Endothelial cell of umbilical vein (primary cell): ENCODE measurements around the gene PPIL6. TPM values are rescaled to one million over a fixed set of nuclear protein-coding genes. Genes with fewer than 3 reads are reported as not detected.

ENCODE experiments used
- BruUV-seq: library from RNA; stranded (reverse); fragments of 400-500 nt; replicated peaks from 2 replicates; lab custom pipeline; 2021; lab: Mats Ljungman, UMichigan
- CTCF ChIA-PET: fragments of 300-600, 350-600 bp; sonication (Branson Sonifier 250); formaldehyde crosslinking; loops from one replicate; lab custom pipeline; 2021; ENCODE audit warnings: antibody characterized with exemption, inconsistent platforms; lab: Charles Lee
- POLR2A ChIA-PET: fragments of 300-600, 350-600 bp; sonication (Branson Sonifier 250); formaldehyde crosslinking; loops from one replicate; lab custom pipeline; 2021; ENCODE audit warnings: antibody characterized with exemption, inconsistent platforms; lab: Charles Lee
- DNase-seq: peaks from one replicate; pipeline ENCODE4 v3.0.0-alpha.2; 2011; ENCODE audit warnings: low read depth, low spot score
- FAIRE-seq: peaks from 2 replicates; lab custom pipeline; 2011; peaks lifted over from hg19 to GRCh38; lab: Jason Lieb, UNC
- H2AFZ ChIP-seq: 2 replicates; pipeline ENCODE4 v1.6.0; 2012; ENCODE audit warnings: low read depth, low read length, control low read depth, inconsistent platforms
- H3K27ac ChIP-seq: 2 replicates; pipeline ENCODE4 v1.5.1; 2011; ENCODE audit warnings: low read depth, mild to moderate bottlenecking, control low read depth, low read length, moderate library complexity; ENCODE audit not compliant: insufficient read depth
- H3K27me3 ChIP-seq, 2 experiments: 2 replicates each; pipeline versions ENCODE4 v1.6.0 to v1.6.1; 2011; ENCODE audit warnings: low read length in 2 of 2, mixed read lengths in 1 of 2; ENCODE audit not compliant: control insufficient read depth in 2 of 2, insufficient read depth in 2 of 2
- H3K36me3 ChIP-seq, 2 experiments: 2 replicates in 1 of 2; 3 replicates in 1 of 2; pipeline ENCODE4 v1.5.1; 2011; ENCODE audit warnings: low read length in 2 of 2, mild to moderate bottlenecking in 1 of 2, moderate library complexity in 1 of 2; ENCODE audit not compliant: control insufficient read depth in 2 of 2, insufficient read depth in 2 of 2; ENCODE audit errors: extremely low read depth in 1 of 2
- H3K4me1 ChIP-seq: 3 replicates; pipeline ENCODE4 v1.5.1; 2011; ENCODE audit warnings: mild to moderate bottlenecking, low read length; ENCODE audit not compliant: control insufficient read depth, insufficient read depth; ENCODE audit errors: extremely low read depth
- H3K4me2 ChIP-seq: 2 replicates; pipeline ENCODE4 v1.6.1; 2011; ENCODE audit warnings: low read length, control low read depth, mixed read lengths; ENCODE audit not compliant: insufficient read depth
- H3K4me3 ChIP-seq, 3 experiments: fragments of 200-600 bp in 1 of 3; sonication (generic), shearing (Covaris generic) in 1 of 3; replicated peaks in 1 of 3; 2 replicates each; pipeline ENCODE4 v1.5.1; 2011 to 2016; ENCODE audit warnings: control low read depth in 3 of 3, low read length in 3 of 3, mild to moderate bottlenecking in 2 of 3, inconsistent platforms in 1 of 3, low read depth in 1 of 3, moderate library complexity in 1 of 3; ENCODE audit not compliant: insufficient read depth in 1 of 3
- H3K79me2 ChIP-seq: 2 replicates; pipeline ENCODE4 v1.6.0; 2012; ENCODE audit warnings: low read length, inconsistent platforms; ENCODE audit not compliant: control insufficient read depth, insufficient read depth
- H3K9ac ChIP-seq: replicated peaks from 2 replicates; pipeline ENCODE3; 2011; ENCODE audit warnings: low read length, control low read depth; ENCODE audit not compliant: insufficient read depth; ENCODE audit errors: extremely low read depth
- H3K9me1 ChIP-seq: replicated peaks from 3 replicates; pipeline ENCODE4 v1.6.0; 2011; ENCODE audit warnings: mild to moderate bottlenecking, low read length; ENCODE audit not compliant: control insufficient read depth, insufficient read depth; ENCODE audit errors: extremely low read depth
- H3K9me3 ChIP-seq: replicated peaks from 2 replicates; pipeline ENCODE4 v1.5.1; 2012; ENCODE audit warnings: low read length, inconsistent platforms; ENCODE audit not compliant: control insufficient read depth, insufficient read depth
- H4K20me1 ChIP-seq: replicated peaks from 2 replicates; pipeline ENCODE3; 2011; ENCODE audit warnings: mild to moderate bottlenecking, low read length; ENCODE audit not compliant: control insufficient read depth, insufficient read depth; ENCODE audit errors: extremely low read depth
- EZH2 ChIP-seq: IDR thresholded peaks from 2 replicates; pipeline ENCODE4 v1.6.1; 2012; ENCODE audit warnings: borderline replicate concordance, low read depth, mild to moderate bottlenecking, moderate library complexity, low read length, inconsistent platforms; ENCODE audit not compliant: severe bottlenecking
- FOS ChIP-seq: IDR thresholded peaks from 2 replicates; pipeline ENCODE4 v1.6.1; 2011; ENCODE audit warnings: mild to moderate bottlenecking, low read length, moderate library complexity, borderline replicate concordance; ENCODE audit not compliant: insufficient read depth
- GATA2 ChIP-seq: IDR thresholded peaks from 2 replicates; pipeline ENCODE4 v1.7.0; 2011; ENCODE audit warnings: low read depth, mild to moderate bottlenecking, moderate library complexity, mixed read lengths, low read length; ENCODE audit not compliant: insufficient read length, insufficient read depth
- JUN ChIP-seq: IDR thresholded peaks from 2 replicates; pipeline ENCODE4 v1.6.1; 2011; ENCODE audit warnings: borderline replicate concordance, low read depth; ENCODE audit not compliant: insufficient read length, insufficient read depth
- MAX ChIP-seq: IDR thresholded peaks from 2 replicates; pipeline ENCODE4 v1.6.1; 2011; ENCODE audit not compliant: insufficient read depth, insufficient read length
- MYC ChIP-seq: IDR thresholded peaks from one replicate; pipeline ENCODE4 v1.6.1; 2011; ENCODE audit warnings: mild to moderate bottlenecking, low read depth, low read length
- POLR2A ChIP-seq: IDR thresholded peaks from 2 replicates; pipeline ENCODE4 v1.6.1; 2012; ENCODE audit warnings: low read depth, mild to moderate bottlenecking, control low read depth, low read length
- POLR2AphosphoS5 ChIP-seq: IDR thresholded peaks from 2 replicates; pipeline ENCODE4 v1.6.1; 2012; ENCODE audit warnings: low read depth, mild to moderate bottlenecking, control low read depth, low read length, moderate library complexity; ENCODE audit not compliant: insufficient read depth
- dilution Hi-C: fragments of 300-500 bp; cut with MboI; formaldehyde crosslinking; loops from one replicate; pipeline ENCODE4 v1.15.0; 2019; ENCODE audit warnings: low sequenced_read_pairs; ENCODE audit not compliant: extremely low pct_ligation_motif_present
- intact Hi-C: fragments of 100-400 bp; cut with micrococcal nuclease; formaldehyde crosslinking; loops from one replicate; pipeline ENCODE4 v1.10.0; 2022
- polyA plus RNA-seq, 4 experiments: library from polyadenylated mRNA; depleted of rRNA in 3 of 4; stranded (reverse) in 3 of 4; unstranded in 1 of 4; fragments of >200 nt; gene quantifications; 2 replicates each; pipeline versions ENCODE4 v1.2.1 to v1.2.3, GENCODE V29; 2011 to 2012; ENCODE audit warnings: missing spikeins in 1 of 4
- total RNA-seq: library from RNA; stranded (reverse); gene quantifications from 2 replicates; pipeline ENCODE4 v1.2.3, GENCODE V29; 2021
- TF ChIP-seq, protein P1 (sequence below), 2 donors: IDR thresholded peaks; 1 replicate in 1 of 2; 2 replicates in 1 of 2; pipeline ENCODE4 v1.5.1; 2011; ENCODE audit warnings: low read length in 2 of 2, mild to moderate bottlenecking in 2 of 2, moderate library complexity in 2 of 2, control low read depth in 1 of 2, inconsistent platforms in 1 of 2, low read depth in 1 of 2; ENCODE audit not compliant: insufficient read depth in 1 of 2; ENCODE audit errors: extremely low read depth in 1 of 2

Gene PPIL6
- total and polyA plus RNA-seq, 2 donors (not counting 3 experiments of a cell fraction or from before 2014, with no cell fraction given) = 0.11 to 0.33 TPM

GRCh38 chr6:109445382-109445781 is 5.0 kb upstream of the PPIL6 start:
- dilution Hi-C loops = no loop called here
- no peak overlapping the region for H3K27ac ChIP-seq
- no peaks in the 10 kb centered on the region for H3K79me2 ChIP-seq
- DNase-seq (no peak), FAIRE-seq (no peak)
- no peaks in the 10 kb centered on the region for H3K4me1 ChIP-seq
- no peaks in the 10 kb centered on the region for H4K20me1 ChIP-seq
- peaks cover 0 to 17% of the 10 kb centered on the region in 2 experiments for H3K36me3 ChIP-seq
- H3K9me3 ChIP-seq = no peaks in the 10 kb centered on the region
- H3K4me3 ChIP-seq = no peak overlapping the region
- CTCF ChIA-PET = interaction anchor here (1.0 kb wide), 1 partner anchor 594 kb away, joined by 3 read pairs; no protein-coding TSS in a partner anchor
- H3K9me1 ChIP-seq = no peaks in the 10 kb centered on the region
- H3K27me3 ChIP-seq = no peaks in the 10 kb centered on the region
- H2AFZ ChIP-seq = no peak overlapping the region
- H3K9ac ChIP-seq = no peak overlapping the region
- POLR2A ChIA-PET = no interaction called here
- no TSS peak for BruUV-seq
- no peak overlapping the region for H3K4me2 ChIP-seq
- no peak for TF ChIP-seq FOS
- TF ChIP-seq, protein P1, sequence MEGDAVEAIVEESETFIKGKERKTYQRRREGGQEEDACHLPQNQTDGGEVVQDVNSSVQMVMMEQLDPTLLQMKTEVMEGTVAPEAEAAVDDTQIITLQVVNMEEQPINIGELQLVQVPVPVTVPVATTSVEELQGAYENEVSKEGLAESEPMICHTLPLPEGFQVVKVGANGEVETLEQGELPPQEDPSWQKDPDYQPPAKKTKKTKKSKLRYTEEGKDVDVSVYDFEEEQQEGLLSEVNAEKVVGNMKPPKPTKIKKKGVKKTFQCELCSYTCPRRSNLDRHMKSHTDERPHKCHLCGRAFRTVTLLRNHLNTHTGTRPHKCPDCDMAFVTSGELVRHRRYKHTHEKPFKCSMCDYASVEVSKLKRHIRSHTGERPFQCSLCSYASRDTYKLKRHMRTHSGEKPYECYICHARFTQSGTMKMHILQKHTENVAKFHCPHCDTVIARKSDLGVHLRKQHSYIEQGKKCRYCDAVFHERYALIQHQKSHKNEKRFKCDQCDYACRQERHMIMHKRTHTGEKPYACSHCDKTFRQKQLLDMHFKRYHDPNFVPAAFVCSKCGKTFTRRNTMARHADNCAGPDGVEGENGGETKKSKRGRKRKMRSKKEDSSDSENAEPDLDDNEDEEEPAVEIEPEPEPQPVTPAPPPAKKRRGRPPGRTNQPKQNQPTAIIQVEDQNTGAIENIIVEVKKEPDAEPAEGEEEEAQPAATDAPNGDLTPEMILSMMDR (IDR thresholded peaks at IDR 0.05; ENCODE audit: extremely low read depth in 1 of 2, insufficient read depth in 1 of 2, low read depth in 1 of 2, low read length in 2 of 2) = peak in 1 of 2 donors; percentile 7
- intact Hi-C loops = no loop called here

GRCh38 chr6:109443425-109443950 is 3.1 kb upstream of the PPIL6 start:
- no peak overlapping the region for H3K4me2 ChIP-seq

More at GRCh38 chr6:109443425-109443950, 3.1 kb upstream of the PPIL6 start:
- DNase-seq (no peak), FAIRE-seq (no peak)
- H3K79me2 ChIP-seq = no peaks in the 10 kb centered on the region
- H2AFZ ChIP-seq = no peak overlapping the region
- ChIA-PET CTCF (interaction anchor here (0.6 to 4.3 kb wide), 2 partner anchors 256 to 1978 kb away, joined by 3 to 20 read pairs; no protein-coding TSS in a partner anchor), POLR2A (no interaction called here)
- BruUV-seq = no TSS peak
- no peak overlapping the region for H3K4me3 ChIP-seq
- H3K27me3 ChIP-seq = no peaks in the 10 kb centered on the region
- dilution Hi-C loops = no loop called here
- TF ChIP-seq EZH2 = no peak
- TF ChIP-seq FOS = no peak
- TF ChIP-seq POLR2A = no peak
- no peak for TF ChIP-seq MAX
- no peak for TF ChIP-seq POLR2AphosphoS5
- no peak for TF ChIP-seq JUN
- no peak for TF ChIP-seq MYC
- TF ChIP-seq, protein P1 (IDR thresholded peaks at IDR 0.05; ENCODE audit: extremely low read depth in 1 of 2, insufficient read depth in 1 of 2, low read depth in 1 of 2, low read length in 2 of 2) = no peak
- TF ChIP-seq GATA2 = no peak
- peaks cover 0 to 17% of the 10 kb centered on the region in 2 experiments for H3K36me3 ChIP-seq
- no peaks in the 10 kb centered on the region for H3K9me3 ChIP-seq
- intact Hi-C loops = loop anchor here (5.0 kb wide), 1 partner anchor 39 kb away; the partner anchor contains the start of gene ZBTB24
- H4K20me1 ChIP-seq = no peaks in the 10 kb centered on the region
- peaks cover 3% of the 10 kb centered on the region for H3K4me1 ChIP-seq
- no peak overlapping the region for H3K9ac ChIP-seq
- H3K27ac ChIP-seq = no peak overlapping the region
- H3K9me1 ChIP-seq = no peaks in the 10 kb centered on the region
